HepG2 (cell line): ENCODE measurements around the gene CES2. TPM values are rescaled to one million over a fixed set of nuclear protein-coding genes. Genes with fewer than 3 reads are reported as not detected.

Experiments
- EEA1 ChIP-seq: sonication (generic); formaldehyde crosslinking; IDR thresholded peaks from 2 replicates; pipeline ENCODE4 v1.5.1; 2020; ENCODE audit warnings: mild to moderate bottlenecking, missing genetic modification reagents, borderline replicate concordance
- ETV5 ChIP-seq: IDR thresholded peaks from 2 replicates; pipeline ENCODE4 v1.6.1; 2018; ENCODE audit warnings: missing biosample characterization, missing genetic modification reagents, inconsistent platforms, borderline replicate concordance
- FIP1L1 ChIP-seq: fragments of 200-400 bp; formaldehyde crosslinking; IDR thresholded peaks from 2 replicates; pipeline ENCODE4 v1.6.1; 2018; ENCODE audit warnings: low read depth, mild to moderate bottlenecking, low read length, moderate library complexity, borderline replicate concordance; ENCODE audit not compliant: insufficient read depth
- FOXO4 ChIP-seq: sonication (generic); formaldehyde crosslinking; conservative IDR thresholded peaks from 2 replicates; pipeline ENCODE4 v1.8.1; 2023; ENCODE audit warnings: missing genetic modification reagents
- HIC2 ChIP-seq: sonication (generic); formaldehyde crosslinking; IDR thresholded peaks from 2 replicates; pipeline ENCODE4 v1.9.0; 2022; ENCODE audit warnings: low read depth, missing genetic modification reagents
- JUNB ChIP-seq: sonication (generic); formaldehyde crosslinking; IDR thresholded peaks from 2 replicates; pipeline ENCODE4 v1.8.0; 2022; ENCODE audit warnings: missing genetic modification reagents, mild to moderate bottlenecking, borderline replicate concordance
- KLF12 ChIP-seq: sonication (generic); formaldehyde crosslinking; IDR thresholded peaks from 2 replicates; pipeline ENCODE4 v1.4.0; 2020; ENCODE audit warnings: missing genetic modification reagents, borderline replicate concordance
- MTA1 ChIP-seq: sonication (generic); formaldehyde crosslinking; IDR thresholded peaks from 2 replicates; pipeline ENCODE4 v1.4.0; 2020; ENCODE audit warnings: missing genetic modification reagents, mild to moderate bottlenecking, borderline replicate concordance
- MXD4 ChIP-seq: IDR thresholded peaks from 2 replicates; pipeline ENCODE4 v1.6.1; 2016; ENCODE audit warnings: mild to moderate bottlenecking, missing biosample characterization, missing genetic modification reagents
- SCMH1 ChIP-seq: sonication (generic); formaldehyde crosslinking; IDR thresholded peaks from 2 replicates; pipeline ENCODE4 v1.9.0; 2021; ENCODE audit warnings: missing genetic modification reagents, mild to moderate bottlenecking, borderline replicate concordance
- TCF12 ChIP-seq, 2 experiments: fragments of 450-650 bp in 1 of 2; sonication (generic) in 1 of 2; formaldehyde crosslinking in 1 of 2; IDR thresholded peaks; 2 replicates each; pipeline versions ENCODE4 v1.6.1 to v1.8.0; 2017 to 2022; ENCODE audit warnings: antibody characterized with exemption in 1 of 2, mild to moderate bottlenecking in 1 of 2, missing genetic modification reagents in 1 of 2, moderate library complexity in 1 of 2
- THAP8 ChIP-seq: sonication (generic); formaldehyde crosslinking; IDR thresholded peaks from 2 replicates; pipeline ENCODE4 v1.5.1; 2020; ENCODE audit warnings: missing genetic modification reagents, mild to moderate bottlenecking, borderline replicate concordance
- ZBTB3 ChIP-seq: sonication (generic); formaldehyde crosslinking; IDR thresholded peaks from 2 replicates; pipeline ENCODE4 v1.4.0; 2020; ENCODE audit warnings: low read depth, mild to moderate bottlenecking, moderate library complexity, missing genetic modification reagents, borderline replicate concordance
- ZNF160 ChIP-seq: sonication (generic); formaldehyde crosslinking; IDR thresholded peaks from 2 replicates; pipeline ENCODE4 v1.8.0; 2022; ENCODE audit warnings: mild to moderate bottlenecking, inconsistent platforms, missing genetic modification reagents
- ZNF512B ChIP-seq: sonication (generic); formaldehyde crosslinking; IDR thresholded peaks from 2 replicates; pipeline ENCODE4 v1.5.1; 2020; ENCODE audit warnings: missing genetic modification reagents, mild to moderate bottlenecking, borderline replicate concordance
- ZNF629 ChIP-seq: sonication (generic); formaldehyde crosslinking; conservative IDR thresholded peaks from 2 replicates; pipeline ENCODE4 v1.5.0; 2020; ENCODE audit warnings: missing genetic modification reagents
- ZNF816 ChIP-seq: sonication (generic); formaldehyde crosslinking; IDR thresholded peaks from 2 replicates; pipeline ENCODE4 v1.8.0; 2022; ENCODE audit warnings: missing genetic modification reagents, mild to moderate bottlenecking, borderline replicate concordance
- polyA plus RNA-seq, 8 experiments: library from polyadenylated mRNA; depleted of rRNA in 3 of 8; stranded (reverse) in 7 of 8; unstranded in 1 of 8; fragments of >200 nt; fragmentation: Illumina TruSeq in 4 of 8; extraction: Trizol in 4 of 8; gene quantifications; 2 replicates each; pipeline versions ENCODE4 v1.2.1 to v1.2.3, GENCODE V29; 2011 to 2016; ENCODE audit warnings: low read depth in 4 of 8, missing spikeins in 1 of 8, mixed read lengths in 1 of 8; ENCODE audit not compliant: insufficient read depth in 1 of 8
- total RNA-seq, 5 experiments: library from RNA; depleted of rRNA; stranded (reverse); fragments of >200 nt; fragmentation: Illumina TruSeq; extraction: Trizol; gene quantifications; 2 replicates each; pipeline ENCODE4 v1.2.3, GENCODE V29; 2016; ENCODE audit warnings: low read depth in 1 of 5
- TF ChIP-seq, protein P1 (sequence below): sonication (generic); formaldehyde crosslinking; IDR thresholded peaks from 2 replicates; pipeline ENCODE4 v1.4.0; 2020; ENCODE audit warnings: low read depth, mild to moderate bottlenecking, missing genetic modification reagents

Gene CES2
- total and polyA plus RNA-seq, 2 of the 13 experiments (the other 11 are each of a cell fraction or from before 2014, with no cell fraction given): 50.6 to 63.8 TPM

- TF ChIP-seq MTA1 (CRISPR knock-in tag) (peak; percentile 87; the same call in 1 of the 2 replicates), FIP1L1 (no peak), MXD4 (CRISPR knock-in tag) (peak; percentile 93), ZNF160 (peak; percentile 93), ETV5 (CRISPR knock-in tag) (peak; percentile 96), EEA1 (CRISPR knock-in tag) (peak; percentile 64), FOXO4 (CRISPR knock-in tag) (no peak), ZNF512B (CRISPR knock-in tag) (peak; percentile 96), ZBTB3 (CRISPR knock-in tag) (0 out of 2 replicates have a peak, but pooled peaks have one; percentile 21), ZNF816 (CRISPR knock-in tag) (no peak; the same call in 1 of the 2 replicates), KLF12 (CRISPR knock-in tag) (peak; percentile 96), TCF12 (IDR thresholded peaks at IDR 0.05) (no peak), TCF12 (CRISPR knock-in tag; IDR thresholded peaks at IDR 0.05) (no peak), HIC2 (peak; percentile 87), ZNF629 (CRISPR knock-in tag) (peak; percentile 50), JUNB (CRISPR knock-in tag) (no peak), SCMH1 (CRISPR knock-in tag) (no peak), THAP8 (CRISPR knock-in tag) (peak; percentile 77; the same call in 1 of the 2 replicates)
- TF ChIP-seq, protein P1, sequence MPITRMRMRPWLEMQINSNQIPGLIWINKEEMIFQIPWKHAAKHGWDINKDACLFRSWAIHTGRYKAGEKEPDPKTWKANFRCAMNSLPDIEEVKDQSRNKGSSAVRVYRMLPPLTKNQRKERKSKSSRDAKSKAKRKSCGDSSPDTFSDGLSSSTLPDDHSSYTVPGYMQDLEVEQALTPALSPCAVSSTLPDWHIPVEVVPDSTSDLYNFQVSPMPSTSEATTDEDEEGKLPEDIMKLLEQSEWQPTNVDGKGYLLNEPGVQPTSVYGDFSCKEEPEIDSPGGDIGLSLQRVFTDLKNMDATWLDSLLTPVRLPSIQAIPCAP: 0 out of 2 replicates have a peak, but pooled peaks have one; percentile 17
Observed at GRCh38 chr16:66934138-66934838, 1.0 kb upstream of the CES2 start, which contains the start of gene CIAO2B (continued).
